Omental fat pad (tissue), 4 donors: ENCODE results near the gene ANKRD13A. TPM values are rescaled to one million over a fixed set of nuclear protein-coding genes. Genes with fewer than 3 reads are reported as not detected.

Experiments used
- ATAC-seq: fragments of 150-250 bp; one replicate; pipeline ENCODE4 v1.9.1; 2016; ENCODE audit warnings: mild to moderate bottlenecking, moderate library complexity; ENCODE audit not compliant: low FRiP score
- DNase-seq: peaks from one replicate; pipeline ENCODE4 v3.0.0-alpha.2; 2019; ENCODE audit warnings: low spot score
- total RNA-seq, 4 donors: library from RNA; depleted of rRNA; stranded (reverse); fragments of >200 nt; gene quantifications; one replicate each; pipeline ENCODE4 v1.1.0, GENCODE V29; 2016
- TF ChIP-seq, protein P1 (sequence below), 3 donors: fragments of 450-650 bp; IDR thresholded peaks; one replicate each; pipeline ENCODE4 v1.5.1; 2016 to 2017; ENCODE audit warnings: antibody characterized with exemption in 3 of 3, mild to moderate bottlenecking in 3 of 3, moderate library complexity in 2 of 3

ANKRD13A gene
- total RNA-seq, 4 donors from 2014 or later: 33.6 to 93.3 (median 43.2) TPM

GRCh38 chr12:109966546-109966945 is 32.7 kb upstream of the ANKRD13A start:
- DNase-seq (no peak), ATAC-seq (no peak)
- TF ChIP-seq, protein P1, sequence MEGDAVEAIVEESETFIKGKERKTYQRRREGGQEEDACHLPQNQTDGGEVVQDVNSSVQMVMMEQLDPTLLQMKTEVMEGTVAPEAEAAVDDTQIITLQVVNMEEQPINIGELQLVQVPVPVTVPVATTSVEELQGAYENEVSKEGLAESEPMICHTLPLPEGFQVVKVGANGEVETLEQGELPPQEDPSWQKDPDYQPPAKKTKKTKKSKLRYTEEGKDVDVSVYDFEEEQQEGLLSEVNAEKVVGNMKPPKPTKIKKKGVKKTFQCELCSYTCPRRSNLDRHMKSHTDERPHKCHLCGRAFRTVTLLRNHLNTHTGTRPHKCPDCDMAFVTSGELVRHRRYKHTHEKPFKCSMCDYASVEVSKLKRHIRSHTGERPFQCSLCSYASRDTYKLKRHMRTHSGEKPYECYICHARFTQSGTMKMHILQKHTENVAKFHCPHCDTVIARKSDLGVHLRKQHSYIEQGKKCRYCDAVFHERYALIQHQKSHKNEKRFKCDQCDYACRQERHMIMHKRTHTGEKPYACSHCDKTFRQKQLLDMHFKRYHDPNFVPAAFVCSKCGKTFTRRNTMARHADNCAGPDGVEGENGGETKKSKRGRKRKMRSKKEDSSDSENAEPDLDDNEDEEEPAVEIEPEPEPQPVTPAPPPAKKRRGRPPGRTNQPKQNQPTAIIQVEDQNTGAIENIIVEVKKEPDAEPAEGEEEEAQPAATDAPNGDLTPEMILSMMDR (IDR thresholded peaks at IDR 0.05): no peak

- TF ChIP-seq, protein P1 (IDR thresholded peaks at IDR 0.05): no peak
- DNase-seq (no peak), ATAC-seq (no peak)
These were observed 31.7 kb upstream of the ANKRD13A start for GRCh38 chr12:109967383-109968031.

DNA sequence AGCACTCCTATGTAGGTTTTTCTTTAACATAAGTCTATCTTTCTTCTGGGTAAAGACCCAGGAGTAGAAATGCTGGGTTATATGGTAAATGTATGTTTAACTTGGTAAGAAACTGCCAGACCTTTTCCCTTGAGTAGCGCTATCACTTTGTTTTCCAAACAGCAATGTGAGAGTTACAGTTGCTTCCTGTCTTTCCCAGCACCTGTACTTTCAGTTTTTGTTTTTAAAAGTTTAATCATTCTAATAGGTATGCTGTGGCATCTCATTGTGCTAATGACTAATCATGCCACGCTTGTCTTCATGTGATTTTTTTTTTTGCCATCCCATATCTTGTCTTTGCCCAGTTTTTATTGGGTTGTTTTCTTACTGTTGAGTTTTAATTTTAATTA is 31.2 kb upstream of the ANKRD13A start:
- DNase-seq (no peak), ATAC-seq (no peak)
- TF ChIP-seq, protein P1 (IDR thresholded peaks at IDR 0.05): no peak

DNA sequence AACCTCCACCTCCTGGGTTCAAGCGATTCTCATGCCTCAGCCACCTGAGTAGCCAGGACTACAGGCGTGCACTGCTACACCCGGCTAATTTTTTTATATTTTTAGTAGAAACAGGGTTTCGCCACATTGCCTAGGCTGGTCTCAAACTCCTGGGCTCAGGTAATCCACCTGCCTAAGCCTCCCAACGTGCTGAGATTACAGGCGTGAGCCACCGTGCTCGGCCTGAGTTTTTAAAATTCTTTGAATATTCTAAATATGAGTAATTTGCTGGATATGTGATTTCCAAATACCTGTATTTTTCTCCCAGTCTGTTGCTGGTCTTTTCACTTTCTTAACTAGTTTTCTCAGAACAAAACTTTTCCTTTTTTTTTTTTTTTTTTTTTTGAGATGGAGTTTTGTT is 30.4 kb upstream of the ANKRD13A start:
- DNase-seq (no peak), ATAC-seq (no peak)
- TF ChIP-seq, protein P1 (IDR thresholded peaks at IDR 0.05): no peak

- no peak for DNase-seq
- TF ChIP-seq, protein P1 (IDR thresholded peaks at IDR 0.05): no peak
- ATAC-seq: no peak
These were observed 26.4 kb upstream of the ANKRD13A start for GRCh38 chr12:109972821-109973220.

DNA sequence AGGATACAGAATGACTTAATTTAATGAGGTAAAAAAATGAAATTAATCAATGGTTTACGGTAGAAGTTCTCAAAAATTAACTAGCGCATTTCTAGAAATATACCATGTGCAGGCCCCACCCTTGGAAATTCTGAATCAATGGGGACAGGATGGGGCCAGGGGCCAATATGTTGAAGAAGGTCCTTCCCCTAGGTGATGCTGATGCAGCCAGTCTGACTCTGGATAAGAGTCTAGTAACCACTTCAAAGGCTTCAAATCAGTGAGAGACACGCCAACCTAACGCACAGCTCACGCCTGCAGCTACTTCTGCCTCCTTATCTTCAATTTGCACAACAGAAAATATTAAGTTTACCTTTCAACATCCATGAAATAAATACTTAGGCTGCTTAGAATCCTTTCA is 17.9 kb upstream of the ANKRD13A start:
- no peak for ATAC-seq
- no peak for DNase-seq
- TF ChIP-seq, protein P1 (IDR thresholded peaks at IDR 0.05): no peak

GRCh38 chr12:109982210-109982609 is 17.0 kb upstream of the ANKRD13A start:
- ATAC-seq (peak; percentile 68), DNase-seq (no peak)
- TF ChIP-seq, protein P1 (IDR thresholded peaks at IDR 0.05): no peak
